Spleen (tissue), 7 donors: ENCODE data around the gene ISLR2.

Experiments
- POLR2A ChIP-seq, 3 donors: fragments of 450-650 bp; IDR thresholded peaks; one replicate each; pipeline ENCODE4 v1.5.1; 2017; ENCODE audit warnings: antibody characterized with exemption in 3 of 3, mild to moderate bottlenecking in 1 of 3
- POLR2AphosphoS5 ChIP-seq, 3 donors: sonication (generic); formaldehyde crosslinking; IDR thresholded peaks; one replicate each; pipeline ENCODE4 v1.5.1; 2017; ENCODE audit warnings: antibody characterized with exemption in 3 of 3
- TF ChIP-seq, protein P1 (sequence below), 11 experiments: fragments of 200-600 bp in 7 of 11; fragments of 450-650 bp in 4 of 11; sonication (generic) in 4 of 11; IDR thresholded peaks in 8 of 11; conservative IDR thresholded peaks in 3 of 11; 1 replicate in 7 of 11; 2 replicates in 4 of 11; pipeline versions ENCODE4 v1.4.0 to v1.8.0; 2016 to 2021; ENCODE audit warnings: antibody characterized with exemption in 11 of 11, inconsistent platforms in 4 of 11, mild to moderate bottlenecking in 1 of 11
- donor health status: DM: no; HTN: no; CAD: no; lungs with moderate emphysema.
- donor health status: DM: no; HTN: no; CAD: no.
- donor health status: DM: no; HTN: no; CAD: no.

DNA sequence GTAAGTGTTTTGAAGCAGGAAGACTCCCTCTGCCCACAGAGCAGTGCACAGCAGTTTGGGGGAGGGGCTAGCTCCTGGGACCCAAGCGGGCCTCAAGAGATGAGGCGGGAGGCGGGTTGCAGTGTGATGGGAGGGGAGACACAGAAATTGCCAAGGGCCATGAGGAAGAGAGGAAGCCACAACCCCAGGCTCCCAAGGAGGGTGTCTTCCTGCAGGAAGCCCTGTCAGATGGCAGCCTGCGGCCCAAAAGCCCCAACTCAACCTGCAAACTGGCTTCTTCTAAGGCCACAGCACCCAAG is 7.3 kb upstream of the ISLR2 start:
- TF ChIP-seq POLR2AphosphoS5 (IDR thresholded peaks at IDR 0.05) (no peak), POLR2A (IDR thresholded peaks at IDR 0.05) (no peak)
- TF ChIP-seq, protein P1, sequence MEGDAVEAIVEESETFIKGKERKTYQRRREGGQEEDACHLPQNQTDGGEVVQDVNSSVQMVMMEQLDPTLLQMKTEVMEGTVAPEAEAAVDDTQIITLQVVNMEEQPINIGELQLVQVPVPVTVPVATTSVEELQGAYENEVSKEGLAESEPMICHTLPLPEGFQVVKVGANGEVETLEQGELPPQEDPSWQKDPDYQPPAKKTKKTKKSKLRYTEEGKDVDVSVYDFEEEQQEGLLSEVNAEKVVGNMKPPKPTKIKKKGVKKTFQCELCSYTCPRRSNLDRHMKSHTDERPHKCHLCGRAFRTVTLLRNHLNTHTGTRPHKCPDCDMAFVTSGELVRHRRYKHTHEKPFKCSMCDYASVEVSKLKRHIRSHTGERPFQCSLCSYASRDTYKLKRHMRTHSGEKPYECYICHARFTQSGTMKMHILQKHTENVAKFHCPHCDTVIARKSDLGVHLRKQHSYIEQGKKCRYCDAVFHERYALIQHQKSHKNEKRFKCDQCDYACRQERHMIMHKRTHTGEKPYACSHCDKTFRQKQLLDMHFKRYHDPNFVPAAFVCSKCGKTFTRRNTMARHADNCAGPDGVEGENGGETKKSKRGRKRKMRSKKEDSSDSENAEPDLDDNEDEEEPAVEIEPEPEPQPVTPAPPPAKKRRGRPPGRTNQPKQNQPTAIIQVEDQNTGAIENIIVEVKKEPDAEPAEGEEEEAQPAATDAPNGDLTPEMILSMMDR (IDR thresholded peaks at IDR 0.05 in 8 of 11, conservative IDR thresholded peaks at IDR 0.05 in 3 of 11) = no peak
